GM18502 (cell line): ENCODE measurements around the gene ICA1L.
"Not testable (repeated sequence)": the region's sequence is repeated elsewhere in the genome, so short reads cannot be mapped to it uniquely, and the experiment has no call there.

Source experiments
- ATAC-seq: cut with Tn5 transposase; IDR thresholded peaks from one replicate; pipeline ENCODE4 v1.9.1; 2021; ENCODE audit warnings: mild to moderate bottlenecking; ENCODE audit not compliant: unreplicated experiment, poor library complexity

The ICA1L gene

DNA sequence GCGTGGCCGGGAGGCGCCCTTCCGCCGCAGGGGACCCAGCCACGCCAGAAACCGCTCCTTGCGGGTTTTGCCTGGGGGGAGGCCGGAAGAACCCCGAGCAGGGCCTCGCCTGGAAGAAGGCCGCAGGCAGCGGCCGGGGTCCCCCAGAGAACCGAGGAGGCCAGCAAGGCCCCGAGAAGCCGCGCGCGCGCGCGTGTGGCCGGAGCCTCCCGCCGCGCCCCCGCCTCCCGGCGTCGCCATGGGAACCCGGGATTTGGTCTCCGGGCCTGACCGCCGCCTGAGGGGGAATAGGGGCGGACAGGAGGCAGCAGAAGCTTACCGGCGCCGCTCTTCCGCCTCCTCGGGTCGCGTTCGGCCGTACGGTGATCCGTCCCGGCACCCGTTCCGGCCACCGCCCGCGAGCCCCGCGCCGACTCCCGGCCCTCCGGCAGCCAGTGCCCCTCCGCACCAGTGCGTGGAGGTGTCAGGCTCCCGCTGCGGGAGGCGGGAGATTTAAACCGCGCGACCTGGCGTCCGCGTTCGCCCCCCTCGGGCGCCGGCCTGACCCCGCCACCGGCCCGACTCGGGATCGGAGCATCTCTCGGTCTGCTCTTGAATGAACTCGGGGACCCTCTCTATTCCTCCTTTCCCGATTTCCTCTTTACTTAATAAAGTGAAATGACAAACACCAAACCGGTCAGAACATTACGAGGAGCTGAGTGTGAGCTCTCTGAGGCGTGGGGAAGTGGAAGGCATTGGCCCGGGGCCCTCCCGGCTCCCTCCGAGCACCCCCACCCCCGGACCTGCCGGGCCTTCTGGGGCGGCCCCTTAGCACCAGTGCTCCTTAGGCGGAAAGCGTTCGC is at the start of gene ICA1L:
ICA1L (minus strand) TSS at position 467 of the 842 bp plus-strand sequence. CDS start 42,757 bp downstream, outside the sequence.
- peak; percentile 58 for ATAC-seq

DNA sequence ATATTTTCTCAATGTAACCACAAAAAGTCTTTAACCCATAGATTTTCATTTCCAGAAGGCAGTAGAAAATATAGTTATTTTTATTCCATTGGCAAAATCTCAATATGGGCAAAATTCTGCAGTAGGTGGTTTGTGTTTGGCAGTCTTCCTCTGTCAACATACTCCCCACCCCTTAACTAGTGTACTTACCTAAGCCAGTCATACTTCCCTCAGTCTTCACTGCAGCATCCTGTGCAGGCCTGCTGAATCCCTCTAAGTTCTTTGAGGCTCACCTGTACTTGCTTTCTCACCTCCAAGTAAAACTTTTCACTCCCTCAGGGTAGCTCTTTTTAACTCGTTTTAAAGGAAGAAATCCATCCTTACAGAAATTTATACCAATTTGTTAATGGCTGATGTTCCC is 47.3 kb upstream of the ICA1L start:
- ATAC-seq, result no peak

DNA sequence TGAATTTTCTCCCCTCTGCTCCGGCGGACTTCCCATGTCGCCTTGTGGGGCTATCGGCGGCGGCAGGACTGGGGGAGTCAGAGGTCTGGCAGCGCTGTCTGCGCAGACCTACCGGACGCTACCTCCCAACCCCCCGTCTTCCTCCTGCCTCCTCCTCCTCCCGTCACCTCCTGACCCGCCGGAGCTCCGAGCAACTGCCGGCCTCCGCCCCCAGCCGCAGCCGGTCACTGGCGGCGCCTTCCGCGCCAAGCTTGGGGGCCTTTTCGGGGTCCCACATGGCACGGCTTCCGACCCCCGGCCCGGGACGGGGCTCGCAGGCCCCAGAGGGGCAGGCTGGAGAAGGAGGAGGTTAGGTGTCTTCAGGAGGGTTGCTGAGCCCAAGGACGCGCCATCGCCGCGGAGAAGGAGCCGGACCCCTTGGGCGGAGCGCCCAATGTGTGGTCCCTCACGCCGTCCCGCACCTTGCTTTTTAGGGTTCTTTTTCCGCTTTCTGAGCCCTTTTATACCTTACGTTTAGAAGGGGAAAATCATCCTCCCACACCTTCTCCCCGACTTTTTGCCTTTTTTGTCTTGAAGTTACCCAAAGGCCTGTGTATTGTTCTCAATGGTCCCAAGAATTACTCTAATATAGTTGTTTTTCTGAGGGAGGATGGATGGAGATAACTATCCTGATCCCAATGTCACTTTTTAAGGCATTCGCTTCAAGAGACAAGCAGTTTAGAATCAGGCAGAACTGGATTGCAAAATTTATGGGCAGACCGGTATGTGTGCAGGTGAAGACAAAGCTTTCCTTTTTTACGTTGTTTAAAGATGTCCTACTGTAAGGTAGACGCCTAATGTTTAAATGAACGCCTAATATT is 41.0 kb upstream of the ICA1L start:
- ATAC-seq, result peak; percentile 65

DNA sequence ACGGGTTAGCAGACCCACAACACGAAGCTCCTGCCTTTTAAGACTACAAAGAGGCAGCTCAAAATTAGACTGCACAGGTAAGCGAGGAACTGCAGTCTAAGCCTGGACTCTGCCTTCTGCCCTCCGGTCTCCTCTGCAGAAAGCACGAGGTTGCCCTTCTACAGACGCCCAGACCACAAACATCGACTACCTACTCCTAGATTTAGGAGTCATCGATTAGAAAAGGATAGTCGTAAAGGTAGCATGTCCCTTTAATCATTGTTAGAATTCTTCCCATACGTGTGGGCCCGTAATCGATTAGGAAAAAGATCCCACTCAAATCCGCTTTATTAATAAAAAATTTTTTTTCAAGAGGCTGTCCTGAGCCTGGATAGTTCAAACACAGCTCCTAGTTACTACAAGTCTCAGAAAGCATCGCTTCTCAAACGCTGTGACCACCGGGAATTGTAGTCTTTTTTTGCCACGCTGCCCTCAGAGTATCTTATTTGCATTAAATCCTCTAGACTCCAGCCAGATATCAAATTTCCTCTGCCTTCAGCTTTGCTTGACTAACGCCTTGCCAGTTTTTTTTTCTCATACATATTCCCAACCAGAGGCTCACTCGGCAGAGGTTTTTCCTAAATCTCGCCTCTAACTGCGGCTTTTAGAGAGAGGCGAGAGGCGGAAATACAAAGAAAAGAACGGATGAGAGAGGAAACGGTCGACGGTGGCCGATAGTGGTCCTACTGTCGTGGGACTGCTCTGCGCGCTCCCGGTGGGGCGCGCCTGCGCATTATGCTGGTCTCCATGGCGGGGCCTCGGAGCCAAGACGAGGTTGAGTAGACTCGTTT is 40.2 kb upstream of the ICA1L start, which contains the start of the genes CARF and WDR12:
CARF (plus strand) TSS at position 764 of the 830 bp plus-strand sequence. CDS start 29,628 bp downstream, outside the sequence.
WDR12 (minus strand) TSS at position 162 of the 830 bp plus-strand sequence. CDS start 197 bp downstream, outside the sequence.
- peak; percentile 82 for ATAC-seq

DNA sequence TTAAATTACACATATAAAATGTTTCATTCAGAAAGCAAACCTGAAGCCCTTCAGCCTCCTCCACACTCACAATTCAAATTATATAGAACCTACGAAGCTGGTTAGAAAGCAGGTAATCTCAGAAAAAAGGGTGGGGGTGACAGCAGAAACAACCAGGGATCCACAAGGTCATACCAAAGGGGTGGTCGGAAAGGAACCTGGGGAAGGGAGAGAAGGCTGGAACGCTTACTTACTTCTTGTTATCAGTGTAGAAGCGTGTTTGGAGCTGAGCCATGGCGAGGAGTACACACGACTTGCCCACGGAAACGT is 39.6 kb upstream of the ICA1L start:
- peak; percentile 24 for ATAC-seq

DNA sequence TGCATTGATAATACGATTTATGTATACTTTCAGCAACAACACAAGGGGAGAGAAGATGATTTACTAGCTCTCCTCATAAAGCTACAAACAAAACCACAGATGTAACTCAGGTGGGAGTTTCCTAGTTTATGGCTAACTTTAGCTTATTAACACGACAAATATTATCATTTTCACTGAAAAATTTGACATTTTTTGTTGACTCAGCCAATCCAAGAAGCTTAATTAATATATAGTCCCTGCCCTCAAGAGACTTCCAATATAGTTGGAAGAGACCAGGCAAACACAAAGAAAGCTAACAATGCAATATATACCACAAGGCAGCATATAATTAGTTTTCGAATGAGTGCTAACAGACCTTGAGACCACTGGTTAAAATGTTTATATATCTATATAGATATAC is 39.1 kb upstream of the ICA1L start:
- no peak for ATAC-seq

DNA sequence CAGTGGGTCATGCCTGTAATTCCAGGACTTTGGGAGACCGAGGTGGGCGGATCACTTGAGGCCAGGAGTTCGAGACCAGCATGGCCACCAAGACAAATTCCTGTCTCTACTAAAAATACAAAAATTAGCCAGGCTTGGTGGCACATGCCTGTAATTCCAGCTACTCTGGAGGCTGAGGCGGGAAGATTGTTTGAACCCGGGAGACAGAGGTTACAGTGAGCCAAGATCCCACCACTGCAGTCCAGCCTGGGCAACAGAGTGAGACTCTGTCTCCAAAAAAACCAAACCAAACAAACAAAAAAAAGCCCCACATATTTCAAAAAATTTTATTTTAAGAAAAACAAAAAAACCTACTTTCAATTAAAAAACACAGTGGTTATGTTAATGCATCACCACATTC is 38.7 kb upstream of the ICA1L start:
- not testable (repeated sequence) for ATAC-seq

DNA sequence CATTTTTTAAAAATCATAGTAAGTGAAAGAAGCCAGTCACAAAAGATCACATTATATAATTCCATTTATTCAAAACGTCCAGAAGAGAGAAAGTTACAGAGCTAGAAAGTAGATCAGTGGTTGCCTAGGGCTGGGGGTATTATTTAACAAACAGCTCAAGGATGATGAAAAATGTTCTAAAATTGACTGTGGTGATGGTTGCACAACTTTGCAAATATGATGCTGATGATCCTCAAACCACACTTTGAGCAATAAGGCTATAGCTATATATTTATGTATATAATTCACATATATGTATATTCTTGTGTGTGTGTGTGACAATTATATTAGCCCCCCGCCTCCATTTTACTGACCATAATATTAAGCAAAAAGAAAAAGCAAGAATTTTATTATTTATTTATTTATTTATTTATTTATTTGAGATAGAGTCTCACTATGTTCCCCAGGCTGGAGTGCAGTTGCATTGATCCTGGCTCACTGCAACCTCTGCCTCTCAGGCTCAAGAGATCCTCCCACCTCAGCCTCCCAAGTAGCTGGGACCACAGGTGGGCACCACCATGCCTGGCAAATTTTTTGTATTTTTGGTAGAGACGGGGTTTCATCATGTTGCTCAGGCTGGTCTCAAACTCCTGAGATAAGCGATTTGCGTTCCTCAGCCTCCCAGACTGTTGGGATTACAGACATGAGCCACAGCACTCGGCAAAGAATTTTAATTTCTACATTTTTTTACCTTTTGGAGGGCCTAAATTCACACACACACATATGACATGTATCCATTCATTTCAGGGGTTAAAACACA is 38.0 kb upstream of the ICA1L start:
- no peak for ATAC-seq

DNA sequence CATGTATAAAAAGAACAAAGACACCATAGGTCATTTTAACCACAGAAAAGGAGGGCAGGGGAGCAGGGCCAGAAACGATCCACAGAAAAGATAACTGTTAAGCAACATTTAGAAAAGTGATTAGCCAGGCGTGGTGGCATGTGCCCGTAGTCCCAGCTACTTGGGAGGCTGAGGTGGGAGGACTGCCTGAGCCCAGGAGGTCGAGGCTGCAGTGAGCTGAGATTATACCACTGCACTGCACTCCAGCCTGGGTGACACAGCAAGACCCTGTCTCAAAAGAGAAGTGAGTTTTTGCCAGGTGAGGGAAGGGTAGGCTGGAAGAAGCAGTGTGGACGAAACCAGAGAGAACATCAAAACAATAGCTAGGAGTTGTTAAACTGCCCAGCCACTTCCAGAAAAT is 36.6 kb upstream of the ICA1L start:
- ATAC-seq, result no peak

DNA sequence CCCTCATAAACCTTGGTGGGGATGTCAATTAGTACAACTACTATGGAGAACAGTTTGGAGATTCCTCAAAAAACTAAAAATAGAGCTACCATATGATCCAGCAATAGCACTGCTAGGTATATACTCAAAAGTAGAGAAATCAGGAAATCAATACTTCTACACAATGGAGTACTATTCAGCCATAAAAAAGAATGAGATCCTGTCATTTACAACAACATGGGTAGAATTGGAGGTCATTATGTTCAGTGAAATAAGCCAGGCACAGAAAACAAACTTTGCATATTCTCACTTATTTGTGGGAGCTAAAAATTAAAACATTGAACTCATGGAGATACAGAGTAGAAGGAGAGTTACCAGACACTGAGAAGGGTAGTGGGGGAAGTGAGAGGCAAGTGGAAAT is 33.9 kb upstream of the ICA1L start:
- not testable (repeated sequence) for ATAC-seq

DNA sequence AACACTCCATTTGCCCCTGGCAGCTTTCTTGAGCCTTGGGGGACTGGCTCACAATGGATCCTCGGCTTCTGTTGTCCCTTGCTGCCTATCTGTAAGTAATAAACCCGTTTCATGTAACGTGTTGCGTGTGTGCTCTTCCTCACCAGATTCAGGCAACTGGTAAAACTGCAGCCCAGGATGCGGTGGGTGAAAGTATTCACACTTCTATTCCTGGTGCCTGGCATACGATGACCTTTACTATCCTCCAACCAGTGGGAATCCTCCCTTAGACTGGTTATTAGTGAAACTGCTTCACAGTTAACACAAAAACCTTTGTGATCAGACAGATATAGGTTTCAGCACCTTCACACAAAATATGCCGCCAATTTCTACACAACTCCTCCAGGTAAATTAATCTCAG is 13.6 kb upstream of the ICA1L start:
- ATAC-seq, result no peak

DNA sequence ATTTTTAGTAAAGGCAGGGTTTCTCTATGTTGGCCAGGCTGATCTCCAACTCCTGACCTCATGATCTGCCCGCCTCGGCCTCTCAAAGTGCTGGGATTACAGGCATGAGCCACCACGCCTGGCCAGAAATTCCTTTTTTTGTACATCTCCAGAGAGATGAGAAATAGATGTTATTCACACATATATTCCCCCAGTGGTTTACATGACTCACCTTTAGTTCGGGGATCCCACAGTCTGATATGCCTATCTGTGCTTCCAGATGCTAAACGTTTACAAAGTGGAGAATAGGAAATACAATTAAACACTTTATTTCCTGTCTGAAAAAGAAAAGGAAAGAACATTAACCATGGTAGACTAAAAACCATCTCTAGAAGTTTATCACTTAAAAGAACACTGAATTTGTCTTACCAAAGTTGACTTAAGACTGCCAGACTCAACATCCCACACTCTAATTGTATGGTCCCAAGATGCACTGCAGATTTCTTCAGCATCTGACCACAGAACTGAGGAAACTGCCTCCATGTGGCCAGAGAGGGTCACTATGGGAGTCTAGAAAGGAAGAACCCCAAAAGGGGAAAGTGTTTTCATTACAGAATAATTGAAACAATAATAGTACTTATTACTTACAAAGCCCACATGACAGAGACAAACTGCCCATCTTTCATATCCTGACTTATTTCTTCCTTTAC is 12.6 kb upstream of the ICA1L start:
- no peak for ATAC-seq

DNA sequence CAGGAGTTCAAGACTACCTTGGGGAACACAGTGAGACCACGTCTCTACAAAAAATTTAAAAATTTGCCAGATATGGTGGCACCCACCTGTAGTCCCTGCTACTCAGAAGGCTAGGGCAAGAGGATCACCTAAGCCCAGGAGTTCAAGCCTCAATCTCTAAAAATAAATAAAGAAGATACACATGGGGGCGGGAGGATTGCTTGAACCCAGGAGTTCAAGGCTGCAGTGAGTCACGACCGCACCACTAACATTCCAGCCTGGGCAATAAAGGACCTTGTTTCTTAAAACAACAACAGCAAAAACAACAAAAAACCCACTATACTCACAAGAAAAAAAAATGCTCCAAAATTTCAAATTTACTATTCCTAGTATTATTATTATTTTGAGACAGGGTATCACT is 10.0 kb upstream of the ICA1L start:
- no peak for ATAC-seq

DNA sequence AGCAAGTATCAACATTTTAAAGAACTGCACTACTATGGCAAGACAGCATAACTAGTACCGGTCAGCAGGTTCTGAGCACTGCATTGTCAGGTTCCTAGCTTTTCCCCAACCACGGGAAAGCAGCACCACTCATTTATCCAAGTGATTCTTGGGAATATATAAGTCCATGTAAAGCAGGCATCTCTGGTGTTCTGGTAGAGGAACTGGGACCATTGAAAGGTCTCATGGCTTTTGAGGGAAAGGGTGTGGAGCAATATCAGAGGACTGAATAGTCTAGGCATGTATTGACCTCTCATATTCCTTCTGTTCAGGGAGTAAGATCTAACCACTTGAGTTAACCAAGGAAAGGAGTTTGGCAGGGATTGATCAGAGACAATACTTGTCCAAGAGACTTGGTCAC is 6.1 kb upstream of the ICA1L start:
- ATAC-seq, result no peak

DNA sequence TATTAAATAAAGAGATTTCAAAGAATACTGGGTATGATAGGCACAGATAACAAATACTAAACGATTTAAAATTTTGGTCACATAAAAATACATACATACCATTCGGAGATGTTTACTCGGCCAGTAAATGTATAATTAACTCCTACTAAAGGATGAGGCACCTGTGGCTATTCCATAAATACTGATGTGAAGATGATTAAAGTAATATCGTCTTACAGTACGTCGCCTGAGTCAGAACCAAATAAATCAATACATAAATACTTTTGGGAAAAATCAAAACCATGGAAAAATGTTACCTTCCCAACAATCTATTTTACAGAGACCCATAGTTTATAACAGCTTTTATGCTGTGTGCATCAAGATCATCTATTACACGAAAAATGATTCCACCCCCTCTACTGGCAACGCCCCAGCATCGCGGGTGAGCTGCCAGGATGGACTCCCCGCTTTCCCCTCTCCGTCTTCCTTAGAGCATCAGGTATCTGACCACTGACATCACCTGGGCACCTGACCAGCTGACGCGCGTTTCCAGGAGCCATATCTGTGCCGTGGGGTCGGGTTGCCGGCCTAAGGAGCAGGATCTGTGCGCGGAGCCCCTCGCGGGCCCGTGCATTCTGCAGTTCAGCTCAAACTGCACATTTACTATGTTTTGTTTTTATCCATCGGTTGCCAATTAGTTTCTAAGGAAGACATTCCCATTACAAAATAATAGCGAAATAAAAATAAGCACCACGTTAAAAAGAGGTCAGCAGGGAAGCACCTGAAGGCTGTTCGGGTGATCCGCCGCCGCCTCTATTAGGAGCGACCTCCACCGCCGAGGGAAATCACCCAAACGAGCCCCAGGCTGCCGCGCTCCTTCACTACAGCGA is 901 bp downstream of the ICA1L start:
- ATAC-seq, result peak; percentile 81

DNA sequence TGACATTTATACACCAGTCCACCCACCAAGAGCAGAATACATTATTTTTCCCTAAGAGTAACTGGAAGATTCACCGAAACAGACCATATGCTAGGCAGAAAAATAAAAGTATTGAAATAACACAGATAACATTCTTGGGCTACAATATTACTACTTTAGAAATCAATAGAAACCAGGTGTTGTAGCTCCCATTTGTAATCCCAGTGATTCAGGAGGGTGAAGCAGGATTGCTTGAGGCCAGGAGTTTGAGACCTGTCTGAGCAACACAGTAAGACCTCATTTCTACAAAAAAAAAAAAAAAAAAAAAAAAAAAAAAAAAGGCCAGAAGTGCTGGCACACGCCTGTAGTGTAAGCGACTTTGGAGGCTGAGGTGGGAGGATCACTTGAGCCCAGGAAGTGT is 9.6 kb downstream of the ICA1L start:
- ATAC-seq, result no peak

DNA sequence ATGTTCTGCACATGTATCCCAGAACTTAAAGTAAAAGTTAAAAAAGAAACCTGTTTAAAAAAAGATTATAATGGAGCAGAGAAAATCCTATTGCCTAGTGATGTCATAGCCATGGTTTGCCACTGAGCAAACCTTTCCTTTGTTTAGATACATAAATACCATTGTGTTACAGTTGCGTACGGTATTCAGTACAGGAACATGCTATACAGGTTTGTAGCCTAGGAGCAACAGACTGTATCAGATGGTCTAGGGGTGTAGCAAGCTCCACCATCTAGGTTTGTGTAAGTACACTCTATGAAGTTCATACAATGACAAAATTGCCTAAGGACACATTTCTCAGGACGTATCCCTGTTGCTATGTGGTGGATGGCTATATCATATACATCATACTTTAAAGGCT is 13.0 kb downstream of the ICA1L start:
- no peak for ATAC-seq

DNA sequence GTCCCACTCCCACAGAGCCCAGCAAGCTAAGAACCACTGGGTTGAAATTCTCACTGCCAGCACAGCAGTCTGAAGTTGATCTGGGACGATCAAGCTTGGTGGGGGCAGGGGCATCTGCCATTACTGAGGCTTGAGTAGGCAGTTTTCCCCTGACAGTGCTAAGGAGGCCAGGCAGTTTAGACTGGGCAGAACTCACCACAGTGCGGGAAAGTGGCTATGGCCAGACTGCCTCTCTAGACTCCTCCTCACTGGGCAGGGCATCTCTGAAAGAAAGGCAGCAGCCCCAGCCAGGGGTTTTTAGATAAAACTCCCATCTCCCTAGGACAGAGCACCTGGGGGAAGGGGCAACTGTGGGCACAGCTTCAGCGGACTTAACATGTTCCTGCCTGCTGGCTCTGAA is 22.2 kb downstream of the ICA1L start:
- ATAC-seq, result not testable (repeated sequence)
